Measurements from ENCODE around the gene FHIT. TPM values are rescaled to one million over a fixed set of nuclear protein-coding genes. Genes with fewer than 3 reads are reported as not detected.
"Not testable (repeated sequence)": the region's sequence is repeated elsewhere in the genome, so short reads cannot be mapped to it uniquely, and the experiment has no call there.

The FHIT gene
- total RNA-seq, 4 donors from 2014 or later, result 4.6 to 6.1 (median 5.7) TPM

DNA sequence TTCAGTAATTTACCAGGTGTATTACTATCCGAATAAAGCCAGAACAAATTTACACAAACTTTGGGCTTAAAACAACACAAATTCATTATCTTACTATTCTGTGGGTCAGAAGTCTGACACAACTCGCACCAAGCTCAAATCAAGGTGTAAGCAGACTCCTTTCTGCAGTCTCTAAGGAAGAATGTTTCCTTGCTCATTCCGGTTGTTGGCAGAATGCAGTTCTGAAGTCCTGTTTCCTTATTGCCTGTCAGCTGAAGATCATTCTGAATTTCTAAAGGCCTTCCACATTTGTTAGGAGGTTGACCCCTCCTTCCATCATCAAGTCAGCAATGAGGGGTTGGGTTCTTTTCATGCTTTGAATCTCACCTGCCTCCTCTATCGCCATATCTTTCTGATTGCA, 183.2 kb downstream of the FHIT start:
- intact Hi-C loops (cut with DNase I), result no loop called here
- no peaks in the 10 kb centered on the region for H3K9me3 ChIP-seq
- no peaks in the 10 kb centered on the region for H3K27me3 ChIP-seq
- no peak for DNase-seq (ENCODE audit: extremely low spot score)
- TF ChIP-seq POLR2A (IDR thresholded peaks at IDR 0.05; ENCODE audit: low read depth) (no peak), EP300 (IDR thresholded peaks at IDR 0.05) (no peak), POLR2AphosphoS5 (IDR thresholded peaks at IDR 0.05) (no peak)
- TF ChIP-seq, protein P1, sequence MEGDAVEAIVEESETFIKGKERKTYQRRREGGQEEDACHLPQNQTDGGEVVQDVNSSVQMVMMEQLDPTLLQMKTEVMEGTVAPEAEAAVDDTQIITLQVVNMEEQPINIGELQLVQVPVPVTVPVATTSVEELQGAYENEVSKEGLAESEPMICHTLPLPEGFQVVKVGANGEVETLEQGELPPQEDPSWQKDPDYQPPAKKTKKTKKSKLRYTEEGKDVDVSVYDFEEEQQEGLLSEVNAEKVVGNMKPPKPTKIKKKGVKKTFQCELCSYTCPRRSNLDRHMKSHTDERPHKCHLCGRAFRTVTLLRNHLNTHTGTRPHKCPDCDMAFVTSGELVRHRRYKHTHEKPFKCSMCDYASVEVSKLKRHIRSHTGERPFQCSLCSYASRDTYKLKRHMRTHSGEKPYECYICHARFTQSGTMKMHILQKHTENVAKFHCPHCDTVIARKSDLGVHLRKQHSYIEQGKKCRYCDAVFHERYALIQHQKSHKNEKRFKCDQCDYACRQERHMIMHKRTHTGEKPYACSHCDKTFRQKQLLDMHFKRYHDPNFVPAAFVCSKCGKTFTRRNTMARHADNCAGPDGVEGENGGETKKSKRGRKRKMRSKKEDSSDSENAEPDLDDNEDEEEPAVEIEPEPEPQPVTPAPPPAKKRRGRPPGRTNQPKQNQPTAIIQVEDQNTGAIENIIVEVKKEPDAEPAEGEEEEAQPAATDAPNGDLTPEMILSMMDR (IDR thresholded peaks at IDR 0.05), result no peak
- WGBS, result 94% methylated on average over 4 of the region's 4 CpGs
- H3K36me3 ChIP-seq, result no peaks in the 10 kb centered on the region
- no peaks in the 10 kb centered on the region for H3K4me1 ChIP-seq
- no peak overlapping the region for H3K27ac ChIP-seq (replicated peaks in 1 of 4)
- no peak overlapping the region for H3K4me3 ChIP-seq

DNA sequence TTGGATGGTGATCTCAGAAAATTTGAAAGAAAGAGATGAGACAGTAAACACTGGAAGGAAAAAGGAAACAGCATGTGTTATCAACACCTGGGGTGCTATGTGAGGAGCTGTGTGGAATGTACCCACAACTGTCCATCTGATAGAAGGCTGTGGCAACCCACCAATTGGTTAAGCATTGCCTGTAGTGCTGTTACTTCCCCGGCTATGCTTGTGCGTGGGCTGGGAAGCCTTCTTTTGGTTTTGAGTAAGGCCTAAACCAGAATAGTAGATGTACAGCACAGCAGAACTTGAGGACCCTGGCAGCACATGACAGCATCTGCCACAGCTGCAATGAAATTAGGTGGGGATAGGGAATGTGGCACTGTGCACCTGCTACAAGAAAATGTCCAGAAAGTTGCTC, 184.5 kb downstream of the FHIT start:
- no peaks in the 10 kb centered on the region for H3K27me3 ChIP-seq
- WGBS, result 97% methylated on average over 2 of the region's 2 CpGs
- H3K4me3 ChIP-seq, result no peak overlapping the region
- H3K4me1 ChIP-seq, result no peaks in the 10 kb centered on the region
- no peak for DNase-seq (ENCODE audit: extremely low spot score)
- no peak for TF ChIP-seq POLR2A (IDR thresholded peaks at IDR 0.05; ENCODE audit: low read depth)
- H3K36me3 ChIP-seq, result no peaks in the 10 kb centered on the region
- H3K27ac ChIP-seq (replicated peaks in 1 of 4), result no peak overlapping the region
- H3K9me3 ChIP-seq, result no peaks in the 10 kb centered on the region
- intact Hi-C loops (cut with DNase I), result no loop called here

DNA sequence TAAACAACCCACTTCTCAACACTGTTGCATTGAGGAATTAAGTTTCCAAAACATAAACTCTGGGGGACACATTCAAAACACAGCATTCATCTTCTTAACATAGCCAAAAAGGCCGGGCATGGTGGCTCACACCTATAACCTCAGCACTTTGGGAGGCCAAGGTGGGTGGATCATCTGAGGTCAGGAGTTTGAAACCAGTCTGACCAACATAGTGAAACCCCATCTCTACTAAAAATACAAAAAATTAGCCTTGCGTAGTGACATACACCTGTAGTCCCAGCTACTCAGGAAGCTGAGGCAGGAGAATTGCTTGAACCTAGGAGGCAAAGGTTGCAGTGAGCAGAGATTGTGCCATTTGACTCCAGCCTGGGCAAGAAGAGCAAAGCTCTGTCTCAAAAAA, 185.0 kb downstream of the FHIT start:
- H3K4me1 ChIP-seq; DNase-seq (ENCODE audit: extremely low spot score); H3K4me3 ChIP-seq; H3K36me3 ChIP-seq; intact Hi-C loops (cut with DNase I); H3K27me3 ChIP-seq; H3K27ac ChIP-seq (replicated peaks in 1 of 4); H3K9me3 ChIP-seq: not testable (repeated sequence)
- 100% methylated on average over 2 of the region's 2 CpGs for WGBS

DNA sequence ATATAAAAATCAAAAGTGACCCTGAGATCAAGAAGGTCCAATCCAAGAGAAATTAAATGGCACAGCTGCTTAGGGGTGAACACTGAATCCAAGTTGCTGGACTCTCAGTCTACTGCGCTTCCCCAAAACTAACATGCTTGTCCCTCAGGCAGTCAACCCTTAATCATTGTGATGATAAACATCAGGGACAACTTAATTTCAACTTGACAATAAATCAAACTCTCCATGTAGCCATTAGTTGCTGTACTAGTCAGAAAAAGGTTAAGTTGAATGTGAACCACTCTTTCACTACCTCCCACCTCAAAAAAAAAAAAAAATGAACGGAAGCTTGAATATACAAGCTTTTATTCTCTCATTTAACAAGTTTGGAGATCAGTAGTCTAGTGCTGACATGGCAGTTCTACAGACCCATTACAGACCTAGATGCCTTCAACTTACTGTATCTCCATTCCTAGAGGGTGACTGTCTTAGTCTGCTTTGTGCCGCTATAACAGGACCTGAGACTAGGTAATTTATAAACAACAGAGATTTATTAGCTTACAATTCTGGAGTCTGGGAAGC, 185.7 kb downstream of the FHIT start:
- H3K27me3 ChIP-seq, result no peaks in the 10 kb centered on the region
- no peaks in the 10 kb centered on the region for H3K36me3 ChIP-seq
- TF ChIP-seq, protein P1 (IDR thresholded peaks at IDR 0.05), result no peak
- no peak for TF ChIP-seq POLR2A (IDR thresholded peaks at IDR 0.05; ENCODE audit: low read depth)
- TF ChIP-seq EP300 (IDR thresholded peaks at IDR 0.05), result no peak
- TF ChIP-seq POLR2AphosphoS5 (IDR thresholded peaks at IDR 0.05), result no peak
- no peak for DNase-seq (ENCODE audit: extremely low spot score)
- WGBS, result 82% methylated on average over 3 of the region's 3 CpGs
- H3K4me3 ChIP-seq, result no peak overlapping the region
- H3K9me3 ChIP-seq, result no peaks in the 10 kb centered on the region
- no peaks in the 10 kb centered on the region for H3K4me1 ChIP-seq
- intact Hi-C loops (cut with DNase I), result no loop called here
- no peak overlapping the region for H3K27ac ChIP-seq (replicated peaks in 1 of 4)

DNA sequence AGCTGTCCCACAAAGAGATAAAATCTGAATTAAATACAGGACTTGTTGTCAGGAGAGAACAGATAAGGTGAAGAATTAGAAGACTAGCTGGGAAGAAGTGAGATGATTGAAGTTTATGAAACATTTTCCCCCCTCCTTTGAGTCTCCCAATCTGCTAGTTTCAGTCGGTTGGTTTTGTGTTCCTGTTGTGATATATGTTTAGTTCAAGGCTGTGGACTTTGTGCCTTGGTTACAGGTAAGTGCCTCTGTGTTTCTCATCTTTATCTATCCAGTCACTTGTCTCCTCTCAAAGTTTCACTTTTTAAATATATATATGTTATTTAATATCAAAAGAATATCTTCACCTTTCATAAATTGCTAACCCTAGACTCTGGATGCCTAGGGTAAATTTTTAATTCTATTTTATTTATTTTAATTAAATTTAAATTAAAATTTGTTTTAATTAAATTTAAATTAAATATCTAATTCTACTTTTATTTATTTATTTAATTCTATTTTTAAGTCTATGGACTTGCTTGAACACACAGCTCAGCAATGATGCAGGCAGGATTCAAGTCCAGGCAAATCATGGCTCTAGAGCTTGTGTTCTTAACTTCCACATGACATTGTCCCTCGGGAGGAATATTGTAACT, 190.0 kb downstream of the FHIT start:
- H3K27ac ChIP-seq (replicated peaks in 1 of 4), result no peak overlapping the region
- no peaks in the 10 kb centered on the region for H3K4me1 ChIP-seq
- no peaks in the 10 kb centered on the region for H3K27me3 ChIP-seq
- 92% methylated on average over 2 of the region's 2 CpGs for whole genome bisulfite sequencing
- intact Hi-C loops (cut with DNase I), result no loop called here
- H3K4me3 ChIP-seq, result no peak overlapping the region
- H3K9me3 ChIP-seq, result no peaks in the 10 kb centered on the region
- no peak for DNase-seq (ENCODE audit: extremely low spot score)
- H3K36me3 ChIP-seq, result no peaks in the 10 kb centered on the region
- TF ChIP-seq, protein P1 (IDR thresholded peaks at IDR 0.05), result no peak
- no peak for TF ChIP-seq POLR2AphosphoS5 (IDR thresholded peaks at IDR 0.05)
- TF ChIP-seq POLR2A (IDR thresholded peaks at IDR 0.05; ENCODE audit: low read depth), result no peak
- TF ChIP-seq EP300 (IDR thresholded peaks at IDR 0.05), result no peak

DNA sequence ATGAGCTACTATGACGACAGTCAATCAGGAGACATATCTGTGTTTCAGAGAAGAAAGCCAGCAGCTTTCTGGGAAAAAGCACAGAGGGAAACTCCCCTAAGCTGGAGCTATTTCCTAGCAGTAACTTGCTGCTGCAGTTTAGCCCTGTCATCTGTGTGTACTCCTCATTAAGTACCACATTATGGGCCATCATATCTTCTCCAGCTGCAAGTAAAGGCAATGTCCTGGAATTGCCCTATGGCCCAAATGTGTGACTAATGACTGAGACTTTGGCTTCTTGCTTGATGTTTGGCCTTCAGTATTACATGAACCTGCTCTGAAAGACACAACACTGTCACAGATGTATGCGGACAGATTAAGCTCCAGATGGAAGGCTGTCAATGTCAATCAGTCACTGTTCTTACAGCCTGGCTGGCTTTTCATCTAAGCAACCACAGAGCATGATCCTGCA, 190.8 kb downstream of the FHIT start:
- Histone ChIP-seq H3K36me3 (no peaks in the 10 kb centered on the region), H3K4me3 (no peak overlapping the region), H3K9me3 (no peaks in the 10 kb centered on the region), H3K27ac (replicated peaks in 1 of 4) (no peak overlapping the region), H3K4me1 (no peaks in the 10 kb centered on the region), H3K27me3 (no peaks in the 10 kb centered on the region)
- no peak for TF ChIP-seq EP300 (IDR thresholded peaks at IDR 0.05)
- TF ChIP-seq, protein P1 (IDR thresholded peaks at IDR 0.05), result no peak
- no peak for TF ChIP-seq POLR2A (IDR thresholded peaks at IDR 0.05; ENCODE audit: low read depth)
- TF ChIP-seq POLR2AphosphoS5 (IDR thresholded peaks at IDR 0.05), result no peak
- intact Hi-C loops (cut with DNase I), result no loop called here
- DNase-seq (ENCODE audit: extremely low spot score), result no peak
- 90% methylated on average over 2 of the region's 2 CpGs for WGBS

Data from esophagus muscularis mucosa (tissue), 4 donors.